Head of caudate nucleus (tissue), 42 donors: ENCODE results near the gene FECH.
"Not testable (repeated sequence)": the region's sequence is repeated elsewhere in the genome, so short reads cannot be mapped to it uniquely, and the experiment has no call there.

Source experiments
- DNase-seq, 42 donors: peaks; one replicate each; pipeline versions ENCODE4 v3.0.0 to v3.0.0-alpha.2; 2020 to 2021; ENCODE audit warnings: mixed read lengths in 7 of 42
- intact Hi-C: fragments of 100-400 bp; cut with DNase I; formaldehyde crosslinking; loops from one replicate; pipeline ENCODE4 v1.15.0; 2022

Gene FECH, protein sequence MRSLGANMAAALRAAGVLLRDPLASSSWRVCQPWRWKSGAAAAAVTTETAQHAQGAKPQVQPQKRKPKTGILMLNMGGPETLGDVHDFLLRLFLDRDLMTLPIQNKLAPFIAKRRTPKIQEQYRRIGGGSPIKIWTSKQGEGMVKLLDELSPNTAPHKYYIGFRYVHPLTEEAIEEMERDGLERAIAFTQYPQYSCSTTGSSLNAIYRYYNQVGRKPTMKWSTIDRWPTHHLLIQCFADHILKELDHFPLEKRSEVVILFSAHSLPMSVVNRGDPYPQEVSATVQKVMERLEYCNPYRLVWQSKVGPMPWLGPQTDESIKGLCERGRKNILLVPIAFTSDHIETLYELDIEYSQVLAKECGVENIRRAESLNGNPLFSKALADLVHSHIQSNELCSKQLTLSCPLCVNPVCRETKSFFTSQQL

DNA sequence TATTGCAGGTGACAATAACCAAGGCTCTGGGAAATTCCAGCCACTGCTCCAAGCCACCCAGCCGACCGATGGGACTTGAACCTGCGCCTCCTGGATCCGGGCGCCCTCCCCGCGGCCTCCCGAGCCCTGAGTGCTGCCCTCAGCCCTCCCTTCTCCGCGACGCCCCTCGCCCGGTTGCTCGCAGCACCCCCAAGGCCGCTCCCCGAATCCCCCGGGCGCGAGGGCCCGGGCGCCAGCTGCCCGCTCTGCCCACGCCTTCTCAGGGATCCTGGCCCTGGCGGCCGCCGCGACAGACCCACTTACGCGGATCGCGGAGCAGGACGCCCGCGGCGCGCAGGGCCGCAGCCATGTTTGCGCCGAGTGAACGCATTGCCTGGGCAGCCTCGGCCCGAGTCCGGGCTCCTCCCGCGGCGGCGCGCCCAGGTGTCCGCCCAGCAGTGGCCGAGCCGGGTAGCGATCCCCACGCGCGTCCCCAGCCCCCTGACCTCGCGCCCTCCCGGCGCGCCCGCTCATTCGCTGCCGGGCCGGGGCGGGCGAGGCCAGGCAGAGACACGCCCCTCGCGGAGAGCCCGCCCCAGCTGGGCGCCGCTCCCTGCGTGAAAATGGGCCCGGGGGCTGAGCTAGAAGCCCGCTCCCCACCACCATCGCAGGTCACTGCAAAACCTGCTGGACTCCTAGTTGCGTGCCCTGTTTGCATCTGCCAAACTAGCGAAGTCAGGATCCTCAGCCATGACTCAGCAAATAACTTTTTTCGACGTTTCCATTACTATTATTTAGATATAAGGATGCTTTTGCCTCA is at the start of gene FECH:
TSS of gene FECH (minus strand) at position 452 of the 799 bp plus-strand sequence. CDS start at position 370, 82 bp downstream.
- DNase-seq = peak; percentile 53 to 94 (median 88)
- intact Hi-C loops = no loop called here

DNA sequence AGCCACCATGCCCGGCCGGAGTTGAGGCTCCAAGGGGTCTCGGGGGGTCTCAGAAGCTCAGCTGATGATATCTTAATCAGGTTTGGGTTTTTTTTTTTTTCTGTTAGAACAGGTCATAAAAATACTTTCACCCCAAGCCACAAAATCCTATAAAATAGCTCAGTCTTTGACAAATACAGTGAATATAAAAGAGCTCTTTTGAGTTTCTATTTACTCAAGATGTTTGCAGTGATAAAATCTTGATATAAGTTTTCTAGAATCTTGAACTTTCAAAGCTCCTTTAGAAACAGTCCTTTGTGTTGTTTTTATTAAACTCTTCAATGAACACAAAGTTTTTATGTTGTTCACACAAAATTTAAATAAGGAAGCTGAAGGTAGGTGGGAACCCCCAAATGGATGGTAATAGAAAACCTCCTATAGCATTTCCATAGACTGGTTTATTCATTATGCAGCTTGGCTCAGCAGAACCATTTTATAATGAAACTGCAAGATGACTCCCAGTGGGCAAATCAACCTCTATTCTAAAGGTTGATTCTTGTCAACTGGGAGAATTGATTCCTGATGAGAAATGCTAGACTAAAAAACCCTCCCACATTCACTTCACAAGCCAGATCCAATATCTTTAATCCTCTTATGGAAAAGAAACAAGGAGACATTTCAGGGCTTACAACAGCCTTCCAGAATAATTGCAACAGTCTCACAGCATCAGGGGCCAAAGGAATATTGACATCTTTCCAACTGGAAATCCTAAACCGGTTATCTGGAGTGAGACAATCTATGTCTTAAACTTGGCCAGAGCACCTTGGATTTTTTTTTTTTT is 48.7 kb upstream of the FECH start:
- DNase-seq = no peak
- intact Hi-C loops = no loop called here

DNA sequence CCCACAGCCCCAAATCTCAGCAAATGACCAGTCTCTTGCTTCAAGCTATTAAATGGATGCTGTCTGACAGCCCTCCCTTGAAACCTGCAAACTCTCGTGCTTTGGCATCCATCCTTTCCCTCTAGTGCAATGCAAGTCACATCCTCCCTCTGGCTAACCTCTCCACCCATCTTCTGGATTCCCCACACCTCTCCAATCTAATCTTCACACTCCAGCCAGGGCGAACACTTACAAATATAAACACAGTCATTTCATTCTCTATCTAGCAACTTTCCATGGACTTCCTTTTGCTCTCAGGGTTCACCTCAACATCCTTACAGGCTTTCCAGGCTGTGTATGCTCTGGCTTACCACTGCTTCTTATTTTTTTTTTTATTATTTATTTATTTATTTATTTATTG is 45.2 kb upstream of the FECH start:
- intact Hi-C loops = loop anchor here (5.0 kb wide), 1 partner anchor 411 kb away; the partner anchor contains the start of gene NEDD4L
- no peak for DNase-seq

DNA sequence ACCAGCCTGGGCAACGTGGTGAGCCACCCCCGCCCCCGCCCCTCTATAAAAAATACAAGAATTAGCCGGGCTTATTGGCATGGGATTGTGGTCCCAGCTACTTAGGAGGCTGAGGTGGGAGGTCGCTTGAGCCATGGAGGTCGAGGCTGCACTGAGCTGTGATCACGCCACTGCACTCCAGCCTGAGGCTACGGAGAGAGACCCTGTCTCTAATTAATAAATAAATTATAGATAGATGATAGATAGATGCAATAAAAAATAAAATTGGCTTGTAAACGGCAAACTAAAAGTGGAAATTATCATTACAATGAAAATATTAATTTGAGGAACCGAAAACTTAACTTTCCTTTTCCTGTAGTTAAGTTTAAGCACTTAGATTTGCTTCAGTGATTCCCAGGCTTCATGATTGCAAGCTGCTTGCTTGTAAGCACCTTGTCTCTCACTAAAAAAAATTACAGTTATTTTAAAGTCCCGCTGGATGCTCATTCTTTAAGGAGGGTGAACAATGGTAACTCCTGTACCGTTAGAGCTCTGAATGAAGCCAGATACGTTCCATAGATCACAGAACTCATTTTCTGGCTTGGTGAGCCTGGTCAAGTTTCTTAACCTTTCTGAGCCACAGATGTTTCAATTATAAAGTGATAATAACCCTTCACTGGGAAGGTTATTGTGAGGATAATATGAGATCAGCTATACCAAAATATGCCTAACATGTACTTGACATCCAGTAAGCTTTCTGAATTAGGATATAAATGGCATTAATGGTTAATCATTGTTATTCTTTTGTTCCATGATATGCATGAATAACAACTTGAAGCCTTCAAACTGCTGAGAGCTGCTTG is 44.5 kb upstream of the FECH start:
- intact Hi-C loops = loop anchor here (1.0 to 5.0 kb wide), 2 partner anchors 10 to 411 kb away; partner anchors contain the start of genes NARS1 and NEDD4L
- no peak for DNase-seq

DNA sequence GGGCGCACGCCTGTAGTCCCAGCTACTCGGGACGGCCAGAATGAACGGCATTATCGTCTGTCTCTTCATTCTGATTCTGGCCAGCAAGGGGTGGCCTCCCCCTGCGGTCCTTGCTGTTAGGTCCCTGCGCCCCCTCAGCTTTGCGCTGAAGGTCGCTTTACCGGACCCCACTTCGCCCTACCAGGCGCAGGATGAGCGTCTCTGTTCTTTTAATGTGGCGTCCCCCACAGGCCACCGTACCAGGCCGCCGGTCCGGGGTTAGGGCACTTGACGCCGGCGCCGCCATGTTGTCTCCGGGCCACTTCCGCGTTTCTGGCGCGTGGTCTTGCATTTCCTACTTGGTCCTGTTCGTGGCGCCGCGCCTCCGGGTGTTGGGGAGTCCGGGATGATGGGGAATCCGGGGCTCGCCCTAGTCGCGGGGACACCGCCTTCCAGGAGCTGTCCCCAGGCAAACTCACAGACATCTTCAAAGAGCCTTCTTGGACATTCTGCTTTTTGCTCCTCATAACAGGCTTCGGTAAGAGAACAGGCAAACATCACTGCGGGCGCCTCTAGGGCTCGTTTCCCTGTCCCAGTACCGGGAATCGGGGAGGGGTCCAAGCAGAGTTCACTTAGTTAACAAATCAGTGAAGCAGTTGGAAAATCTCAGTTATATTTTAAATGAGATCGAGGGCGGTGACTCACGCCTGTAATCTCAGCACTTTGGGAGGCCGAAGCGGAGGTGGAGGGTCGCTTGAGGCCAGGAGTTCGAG is 43.7 kb upstream of the FECH start:
- peak; percentile 93 to 99 (median 97) for DNase-seq
- intact Hi-C loops = loop anchor here (1.0 to 5.0 kb wide), 2 partner anchors 9 to 412 kb away; partner anchors contain the start of genes NARS1 and NEDD4L

DNA sequence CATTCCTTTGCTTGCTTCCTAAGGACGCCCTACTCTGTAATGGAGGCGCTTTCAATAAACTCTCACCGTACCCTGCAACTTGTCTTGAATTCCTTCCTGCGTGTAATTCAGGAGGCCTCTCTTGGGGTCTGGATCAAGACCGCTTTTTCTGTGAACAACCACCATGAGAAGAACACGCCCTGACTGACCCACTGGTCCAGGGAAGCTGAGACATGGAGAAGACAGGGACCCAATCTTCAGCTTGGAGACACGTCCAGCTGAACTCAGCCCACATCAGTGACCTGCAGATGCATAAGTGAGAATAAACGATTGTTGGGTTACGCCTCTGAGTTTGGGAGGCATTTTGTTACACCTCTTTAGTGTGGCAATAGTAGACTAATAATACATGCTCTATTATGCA is 42.9 kb upstream of the FECH start:
- no peak for DNase-seq
- intact Hi-C loops = no loop called here

DNA sequence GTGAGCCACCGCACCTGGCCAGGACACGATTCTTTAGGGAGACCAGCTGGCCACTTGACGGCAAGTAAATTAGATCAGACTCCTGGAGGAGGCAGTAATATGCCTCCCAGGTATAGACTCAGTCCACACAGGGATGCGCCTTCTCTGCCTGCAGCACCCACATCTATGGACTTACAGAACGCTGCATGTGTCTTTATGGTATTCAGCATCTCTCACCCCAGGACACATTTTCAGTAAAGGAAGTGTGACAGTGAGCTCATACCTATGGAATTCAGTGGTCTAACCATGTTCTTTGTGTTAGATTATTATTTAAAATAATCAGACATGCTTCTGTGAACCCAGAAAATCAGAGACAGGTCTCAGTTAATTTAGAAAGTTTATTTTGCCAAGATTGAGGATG is 41.0 kb upstream of the FECH start:
- DNase-seq = no peak
- intact Hi-C loops = no loop called here

DNA sequence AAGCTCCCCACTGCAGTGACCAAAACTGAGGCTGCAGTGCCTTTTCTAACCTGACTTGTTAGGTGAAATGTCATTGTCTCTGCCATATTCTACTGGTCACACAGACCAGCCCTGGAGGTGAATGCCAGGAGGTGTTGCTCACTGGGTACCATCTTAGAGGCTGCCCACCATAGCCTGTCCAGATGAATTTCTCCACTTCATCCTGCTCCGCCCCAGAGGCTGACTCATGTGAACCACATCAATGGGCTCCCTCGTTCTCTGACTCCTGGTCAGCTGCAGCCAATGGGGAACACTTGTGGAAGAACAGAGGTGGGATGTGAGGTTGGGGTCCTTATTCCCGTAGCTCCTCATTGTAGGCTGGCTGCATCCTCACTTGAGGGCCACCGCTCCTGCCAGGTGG is 38.5 kb upstream of the FECH start:
- DNase-seq = no peak
- intact Hi-C loops = no loop called here

DNA sequence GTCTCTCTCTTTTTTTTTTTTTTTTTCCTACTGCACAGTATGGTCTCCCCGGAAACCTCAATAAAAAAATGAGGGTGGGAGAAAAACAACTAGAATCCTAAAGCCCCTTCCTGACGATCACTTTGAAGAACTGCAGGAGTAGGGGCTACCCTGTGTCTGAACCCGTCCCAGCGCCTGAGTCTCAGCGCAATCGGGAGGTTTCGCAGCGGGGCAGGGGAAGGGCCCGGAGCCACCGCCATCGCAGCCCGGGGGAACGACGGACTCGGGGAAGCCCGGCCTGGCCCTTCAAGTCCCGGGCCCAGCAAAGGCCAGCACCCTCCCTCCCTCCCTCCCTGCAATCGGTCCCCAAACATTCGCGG is 34.7 kb upstream of the FECH start:
- peak in 7 of 42 donors; percentile 4 to 49 (median 22) for DNase-seq
- intact Hi-C loops = loop anchor here (1.0 kb wide), 1 partner anchor 9 kb away; no protein-coding TSS in a partner anchor

DNA sequence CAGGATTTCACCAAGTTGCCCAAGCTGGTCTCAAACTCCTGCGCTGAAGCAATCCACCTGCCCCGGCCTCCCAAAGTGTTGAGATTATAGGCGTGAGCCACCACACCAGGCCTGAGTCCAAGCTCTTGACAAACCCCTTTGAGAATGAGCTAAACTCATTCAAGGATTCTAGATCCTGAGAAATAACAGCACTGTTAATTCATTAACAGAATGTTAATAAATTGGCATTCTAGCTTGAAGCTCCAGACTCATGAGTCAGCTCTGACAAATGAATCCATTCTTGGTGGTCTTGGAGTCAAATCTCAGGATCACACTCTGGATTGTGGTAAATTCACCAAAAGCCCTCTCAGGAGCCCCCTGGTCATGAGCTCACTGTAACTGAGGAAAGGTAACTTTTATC is 33.4 kb upstream of the FECH start:
- intact Hi-C loops = no loop called here
- no peak for DNase-seq

DNA sequence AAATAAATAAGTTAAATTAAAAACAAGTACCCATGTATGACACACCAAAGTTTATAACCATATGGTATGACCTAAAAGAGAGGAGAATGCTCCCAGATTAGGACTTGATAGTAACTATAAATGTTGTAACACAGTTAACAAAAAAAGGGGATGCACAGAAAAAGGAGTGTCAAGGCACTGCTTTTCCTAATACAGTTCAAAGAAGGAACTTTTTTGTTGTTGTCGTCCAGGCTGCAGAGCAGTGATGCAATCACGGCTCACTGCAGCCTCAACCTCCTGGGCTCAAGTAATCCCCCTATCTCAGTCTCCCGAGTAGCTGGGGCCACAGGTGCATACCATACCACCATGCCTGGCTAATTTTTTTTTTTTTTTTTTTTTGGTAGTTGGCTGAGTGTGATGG is 32.4 kb upstream of the FECH start:
- DNase-seq = no peak
- intact Hi-C loops = no loop called here

DNA sequence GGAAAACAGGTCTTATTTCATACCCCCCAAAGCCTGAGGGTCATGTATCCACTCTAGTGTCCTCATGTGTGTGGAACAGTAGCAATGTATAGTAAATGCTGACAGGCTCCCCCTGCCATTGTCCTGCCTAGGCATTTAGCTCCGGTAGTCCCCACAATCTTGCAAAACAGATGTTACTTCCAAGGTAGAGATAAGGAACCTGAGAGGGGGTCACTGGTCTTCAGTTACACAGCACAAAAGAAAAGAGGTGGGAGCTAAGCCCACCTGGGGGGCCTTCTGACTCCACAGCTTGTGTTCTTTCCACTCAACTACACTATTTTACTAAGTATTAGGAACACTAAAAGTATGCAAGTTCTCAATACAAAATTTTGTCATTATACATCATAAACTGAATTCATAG is 17.4 kb upstream of the FECH start:
- intact Hi-C loops = no loop called here
- DNase-seq = no peak

DNA sequence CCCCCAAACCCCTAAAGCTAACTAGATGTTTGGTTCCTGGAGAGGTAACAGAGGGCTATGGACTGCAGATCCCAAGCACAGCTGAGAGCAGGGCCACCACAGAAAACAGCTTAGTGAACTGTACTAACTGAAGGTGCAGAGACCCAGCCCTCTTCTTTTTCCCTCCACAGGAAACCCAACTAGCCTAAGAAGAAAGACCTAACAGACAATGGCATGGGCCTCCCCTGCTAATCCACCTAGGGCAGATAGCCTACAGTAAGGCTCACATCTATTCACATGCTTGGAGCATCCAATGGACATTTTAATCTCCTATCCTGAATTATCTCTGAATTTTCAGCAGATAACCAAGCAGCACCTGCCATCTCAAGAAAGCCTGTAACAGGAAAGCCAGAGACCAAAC is 8.8 kb upstream of the FECH start:
- intact Hi-C loops = no loop called here
- no peak for DNase-seq

DNA sequence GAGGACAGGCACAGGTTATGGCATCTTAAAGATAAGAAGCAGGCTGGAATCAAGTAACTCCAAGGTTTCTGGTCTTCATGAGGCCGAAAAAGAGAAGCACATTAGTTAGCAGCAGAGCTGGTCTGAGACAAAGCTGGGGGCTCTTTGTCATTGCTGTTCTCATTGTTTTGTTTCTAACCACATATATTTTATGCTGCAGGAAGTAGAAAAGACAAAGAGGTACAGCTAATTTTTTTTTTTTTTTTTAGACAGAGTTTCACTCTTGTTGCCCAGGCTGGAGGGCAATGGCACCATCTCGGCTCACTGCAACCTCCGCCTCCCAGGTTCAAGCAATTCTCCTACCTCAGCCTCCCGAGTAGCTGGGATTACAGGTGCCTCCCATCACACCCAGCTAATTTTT is 6.2 kb upstream of the FECH start:
- DNase-seq, intact Hi-C loops: not testable (repeated sequence)

DNA sequence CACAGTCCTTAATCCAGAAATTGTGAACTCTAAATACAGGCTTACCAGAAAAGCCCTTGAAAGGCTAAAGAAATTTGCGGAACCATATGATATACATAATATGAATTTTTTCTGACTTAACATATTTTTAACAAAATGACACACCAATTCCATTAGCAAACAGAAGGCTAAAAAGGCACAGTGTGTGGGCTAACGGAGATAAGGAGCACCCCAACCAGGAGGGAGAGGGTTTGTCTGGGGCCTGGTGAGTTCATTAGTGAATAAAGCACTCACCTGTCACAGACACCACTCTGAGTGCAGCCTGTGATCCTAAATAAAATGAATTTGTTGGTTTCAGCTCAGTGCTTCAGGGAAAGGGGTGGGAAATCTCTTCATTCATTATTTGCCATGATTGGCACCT is 2.7 kb upstream of the FECH start:
- intact Hi-C loops = no loop called here

DNA sequence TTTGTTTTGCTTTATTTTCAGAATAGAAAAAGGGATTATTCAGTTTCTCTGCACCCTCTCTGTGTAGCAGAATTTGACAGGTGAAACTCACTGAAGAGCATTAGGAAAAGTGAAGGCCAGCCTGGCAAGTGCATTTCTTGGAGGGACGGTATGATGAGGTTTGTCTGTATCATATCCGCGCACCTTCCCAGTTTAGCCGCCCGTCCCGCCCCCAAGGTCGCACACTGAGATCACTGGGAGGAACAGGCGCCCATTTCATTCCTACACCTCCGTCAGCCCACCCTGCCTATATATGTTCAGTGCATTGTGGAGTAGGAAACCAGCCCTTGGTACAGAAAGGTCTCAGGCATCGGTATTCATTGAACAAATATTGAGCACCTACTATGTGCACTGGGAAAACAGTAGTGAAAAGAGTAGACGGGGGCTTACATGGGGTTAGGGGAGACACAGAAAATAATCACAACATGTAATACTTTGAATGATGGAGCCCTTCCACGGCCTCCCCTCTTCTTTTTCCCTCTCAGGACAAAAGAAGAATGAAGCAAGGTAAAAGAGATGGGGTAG is 678 bp upstream of the FECH start:
- DNase-seq = no peak
- intact Hi-C loops = no loop called here

More for the DNA sequence above, 2.7 kb upstream of the FECH start:
- DNase-seq = peak in 2 of 42 donors; percentile 22 to 30

DNA sequence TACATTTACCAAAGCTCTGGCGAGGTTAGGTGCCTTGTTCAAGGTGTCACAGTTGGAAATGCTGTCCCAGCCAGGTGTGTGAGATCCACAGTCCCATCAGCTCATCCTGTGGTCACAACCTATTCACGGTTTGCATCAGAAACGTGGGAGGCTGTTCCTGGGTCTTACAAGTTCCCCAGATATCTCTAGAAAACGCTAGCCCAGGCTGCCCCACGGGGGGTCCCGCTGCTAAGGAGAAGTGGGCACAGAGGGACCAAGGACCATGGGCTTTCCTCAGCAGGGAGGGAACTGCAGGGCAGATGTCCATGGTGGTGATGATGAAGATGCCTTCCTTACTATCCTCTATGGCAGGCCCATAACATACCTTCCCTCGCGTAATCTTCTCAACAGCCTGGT is 649 bp downstream of the FECH start:
- peak in 2 of 42 donors; percentile 18 for DNase-seq
- intact Hi-C loops = no loop called here
